ENCODE measurements around the gene TRPV3. TPM values are rescaled to one million over a fixed set of nuclear protein-coding genes. Genes with fewer than 3 reads are reported as not detected.

Gene TRPV3
- total RNA-seq, 1 donor from 2014 or later = 0.46 TPM

DNA sequence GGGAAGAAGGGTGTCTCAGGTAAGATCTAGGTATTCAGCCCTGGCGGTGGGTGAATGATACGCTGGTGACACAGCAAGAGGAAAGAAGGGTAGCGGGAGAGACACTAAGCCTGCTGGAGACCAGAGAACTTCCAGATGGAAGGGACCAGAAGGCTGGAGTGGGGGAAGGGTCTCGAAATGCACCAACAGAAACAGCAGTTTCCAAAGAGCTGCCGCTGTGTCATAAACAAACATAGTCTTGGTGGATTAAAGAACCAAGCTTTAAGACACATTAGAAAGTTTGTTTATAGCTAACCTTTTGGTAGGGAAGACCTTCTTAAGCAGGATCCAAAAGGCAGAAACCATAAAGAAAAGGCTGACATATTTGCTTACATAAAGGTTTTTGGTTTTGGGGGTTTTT, 20.9 kb downstream of the TRPV3 start:
- no peak overlapping the region for H3K4me3 ChIP-seq (ENCODE audit: low read depth, low read length)
- DNase-seq (ENCODE audit: low read depth) = no peak
- no peak for TF ChIP-seq CTCF (conservative IDR thresholded peaks at IDR 0.05; ENCODE audit: low read depth, low read length)

- TF ChIP-seq CTCF (conservative IDR thresholded peaks at IDR 0.05; ENCODE audit: low read depth, low read length) = peak; percentile 55
- no peak for DNase-seq (ENCODE audit: low read depth)
- H3K4me3 ChIP-seq (ENCODE audit: low read depth, low read length) = peak overlapping the region; percentile 51
These were observed 22.2 kb downstream of the TRPV3 start for GRCh38 chr17:3535253-3535995.

- no peak for DNase-seq (ENCODE audit: low read depth)
- TF ChIP-seq CTCF (conservative IDR thresholded peaks at IDR 0.05; ENCODE audit: low read depth, low read length) = no peak
These were observed 22.7 kb downstream of the TRPV3 start for GRCh38 chr17:3534881-3535252.

GRCh38 chr17:3533752-3534151, 23.9 kb downstream of the TRPV3 start:
- DNase-seq (ENCODE audit: low read depth) = no peak
- TF ChIP-seq CTCF (conservative IDR thresholded peaks at IDR 0.05; ENCODE audit: low read depth, low read length) = no peak
- H3K4me3 ChIP-seq (ENCODE audit: low read depth, low read length) = no peak overlapping the region

More at GRCh38 chr17:3534881-3535252, 22.7 kb downstream of the TRPV3 start:
- H3K4me3 ChIP-seq (ENCODE audit: low read depth, low read length) = no peak overlapping the region

- no peak for TF ChIP-seq CTCF (conservative IDR thresholded peaks at IDR 0.05; ENCODE audit: low read depth, low read length)
- DNase-seq (ENCODE audit: low read depth) = no peak
These were observed 24.8 kb downstream of the TRPV3 start for GRCh38 chr17:3532859-3533142.

GRCh38 chr17:3532106-3532858, 25.3 kb downstream of the TRPV3 start:
- no peak for TF ChIP-seq CTCF (conservative IDR thresholded peaks at IDR 0.05; ENCODE audit: low read depth, low read length)
- DNase-seq (ENCODE audit: low read depth) = no peak

More at GRCh38 chr17:3532859-3533142, 24.8 kb downstream of the TRPV3 start:
- H3K4me3 ChIP-seq (ENCODE audit: low read depth, low read length) = no peak overlapping the region

More at GRCh38 chr17:3532106-3532858, 25.3 kb downstream of the TRPV3 start:
- no peak overlapping the region for H3K4me3 ChIP-seq (ENCODE audit: low read depth, low read length)
